HL-60/S4 treated with phorbol 12-myristate 13-acetate at 8.2 ng/mL for 4 days and 3 days (cell line): ENCODE results near the gene ATF2.

Experiments
- in situ Hi-C: fragments of 300-500 bp; cut with MboI; formaldehyde crosslinking; loops from 2 replicates; pipeline ENCODE4 v1.15.0; 2022; ENCODE audit warnings: low sequenced_read_pairs

The ATF2 gene

DNA sequence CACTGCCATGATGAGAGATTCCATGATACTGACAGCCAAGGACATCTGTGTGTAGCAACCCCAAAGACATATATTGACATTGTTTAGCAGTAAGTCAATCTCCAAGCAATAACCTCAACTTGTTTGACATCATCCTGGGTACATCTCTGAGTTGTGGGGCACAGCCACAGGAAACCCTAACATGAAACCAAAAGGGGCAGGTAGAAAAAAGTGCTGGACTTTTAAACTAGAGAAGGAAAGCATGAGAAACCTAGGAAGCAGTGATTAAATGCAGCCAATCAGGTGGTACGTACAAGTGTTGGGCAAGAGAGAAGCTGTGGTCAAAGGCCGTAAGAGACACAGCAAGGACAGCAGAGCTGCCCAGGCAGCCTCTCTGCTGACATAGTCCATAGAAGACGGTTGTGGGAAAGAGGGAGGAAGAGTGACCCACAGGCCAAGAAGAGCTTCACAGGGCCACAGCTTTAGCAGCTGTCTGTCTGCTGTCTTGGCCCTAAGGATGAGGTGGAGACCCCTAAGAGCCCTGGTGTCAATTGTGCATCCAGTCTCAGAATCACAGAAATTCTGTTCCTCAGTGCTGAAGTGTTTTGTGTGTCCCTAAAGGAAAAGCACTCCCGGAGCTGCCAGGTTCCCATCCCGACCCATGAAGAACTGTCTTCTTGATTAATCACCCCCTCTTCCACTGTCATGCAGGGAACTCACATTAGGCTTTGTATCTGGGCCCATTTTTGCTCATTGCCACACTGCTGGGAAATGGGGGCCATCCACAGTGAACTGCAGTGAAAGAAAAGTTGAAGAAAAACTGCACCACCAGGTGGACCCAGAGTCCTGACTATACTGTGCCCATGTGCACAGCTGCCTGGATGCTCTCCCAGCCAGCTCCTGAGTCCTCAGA lies 137.4 kb downstream of the ATF2 start:
- in situ Hi-C loops: no loop called here

DNA sequence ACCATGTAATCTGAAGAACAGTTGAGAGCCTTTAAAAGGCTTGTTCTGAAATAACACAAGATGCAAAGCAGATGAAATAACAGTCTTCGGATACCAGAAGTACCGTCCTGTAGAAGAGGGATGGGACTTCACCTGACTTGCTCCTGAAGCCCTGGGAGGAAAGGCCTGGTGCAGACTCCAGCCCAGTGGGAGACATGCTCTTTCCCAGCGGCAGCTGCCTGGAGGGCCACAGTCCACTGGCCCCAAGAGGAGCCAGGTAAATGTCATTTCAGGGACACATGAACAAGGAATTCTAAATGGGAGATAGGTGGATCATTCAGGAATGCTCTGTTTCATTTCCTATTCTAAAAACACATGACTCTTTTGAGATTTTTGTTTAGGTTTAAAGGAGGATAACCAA lies 140.2 kb downstream of the ATF2 start:
- in situ Hi-C loops: no loop called here

DNA sequence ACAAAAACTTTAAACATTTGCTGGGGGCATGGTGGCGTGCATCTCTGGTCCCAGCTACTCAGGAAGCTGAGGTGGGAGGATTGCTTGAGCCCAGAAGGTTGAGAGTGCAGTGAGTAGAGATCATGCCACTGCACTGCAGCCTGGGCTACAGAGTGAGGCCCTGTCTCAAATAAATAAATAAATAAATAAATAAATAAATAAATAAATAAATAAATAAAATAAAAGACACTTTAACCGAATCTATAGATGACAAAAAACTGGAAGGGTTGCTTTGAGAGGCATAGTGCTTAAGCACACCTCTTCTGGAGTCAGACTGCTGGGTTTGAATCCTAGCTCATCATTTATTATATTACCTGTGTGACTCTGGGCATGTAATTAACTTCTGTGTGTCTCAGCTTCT lies 141.6 kb downstream of the ATF2 start:
- in situ Hi-C loops: no loop called here

DNA sequence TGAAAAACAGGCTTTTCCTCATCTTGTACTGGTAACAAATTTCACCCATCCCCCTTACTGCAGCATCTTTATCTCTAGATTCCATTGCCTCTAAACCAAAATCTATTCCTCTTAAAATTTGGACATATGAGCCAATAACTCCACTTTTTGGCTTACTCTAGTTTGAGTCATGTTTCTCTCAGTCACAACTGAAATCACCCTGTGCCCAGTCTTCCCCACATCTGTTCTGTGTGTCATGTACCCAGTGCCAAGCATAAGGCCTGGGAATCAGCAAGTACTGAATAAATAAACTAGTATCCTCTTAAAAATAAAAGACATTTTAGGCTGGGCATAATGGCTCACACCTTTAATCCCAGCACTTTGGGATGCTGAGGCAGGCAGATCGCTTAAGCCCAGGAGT lies 142.1 kb downstream of the ATF2 start:
- in situ Hi-C loops: no loop called here

DNA sequence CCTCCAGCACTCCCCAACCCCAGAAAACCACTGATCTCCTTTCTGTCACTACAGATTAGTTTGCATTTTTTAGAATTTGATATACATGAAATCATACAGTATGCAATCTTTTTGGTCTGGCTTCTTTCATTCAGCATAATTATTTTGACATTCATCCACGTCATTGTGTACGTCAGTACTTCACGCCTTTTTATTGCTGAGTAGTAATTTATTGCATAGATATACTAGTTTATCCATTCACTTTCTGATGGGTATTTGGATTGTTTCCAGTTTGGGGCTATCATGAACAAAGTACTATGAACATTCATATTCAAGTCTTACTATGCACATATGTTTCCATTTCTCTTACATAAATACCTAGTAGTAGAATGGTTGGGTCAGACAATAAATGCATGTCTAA lies 142.8 kb downstream of the ATF2 start:
- in situ Hi-C loops: no loop called here

DNA sequence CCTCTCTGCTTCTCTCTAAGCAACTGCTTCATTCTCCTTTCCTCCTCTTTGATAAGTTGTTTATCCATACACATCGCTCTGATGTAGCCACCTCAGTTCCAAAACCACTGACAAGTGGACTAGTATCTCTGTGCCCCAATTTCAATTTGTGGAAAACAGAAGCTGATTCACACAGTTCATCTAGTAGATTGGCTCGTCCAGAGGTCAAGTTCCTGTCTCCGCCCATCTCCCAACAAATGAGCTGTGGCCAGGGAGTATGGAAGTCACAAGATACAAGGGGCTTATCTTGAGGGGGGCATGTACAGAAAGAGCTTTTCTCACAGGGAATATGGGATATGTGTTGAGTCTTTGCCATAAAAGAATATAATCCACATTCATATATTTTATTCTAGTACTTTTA lies 145.1 kb downstream of the ATF2 start:
- in situ Hi-C loops: no loop called here
